Stimulated activated CD4-positive, alpha-beta T cell treated with anti-CD3 and anti-CD28 coated beads, TNF-alpha, amount 100 ng/mL, for 4 hours (primary cell): ENCODE measurements around the gene CTTNBP2NL.
A peak's percentile ranks its signal among the peaks of the same experiment; 100 is the strongest.

Experiments used
- DNase-seq, 3 experiments: peaks; one replicate each; pipeline ENCODE4 v3.0.0-alpha.2; 2020; ENCODE audit warnings: low read depth in 3 of 3

The CTTNBP2NL gene

DNA sequence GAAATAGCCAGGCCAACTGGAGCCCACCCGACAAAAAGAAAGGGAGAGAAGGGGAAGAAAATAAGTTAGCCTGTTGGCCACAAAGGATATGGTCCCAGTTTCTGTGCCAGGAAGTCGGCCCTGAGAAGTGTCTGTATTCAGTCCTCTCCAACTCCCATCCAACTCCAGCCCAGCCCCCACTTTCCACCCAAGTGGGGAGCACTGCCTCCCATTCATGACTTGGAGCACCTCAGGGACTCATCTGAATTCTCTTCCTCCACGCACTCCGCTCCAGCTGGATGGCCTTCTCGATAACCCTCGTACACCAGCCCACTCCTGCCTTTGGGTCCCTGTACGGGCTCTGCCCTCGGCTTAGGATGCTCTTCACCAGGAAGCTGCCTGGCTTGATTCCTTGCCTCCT lies 110.7 kb downstream of the CTTNBP2NL start:
- no peak for DNase-seq

DNA sequence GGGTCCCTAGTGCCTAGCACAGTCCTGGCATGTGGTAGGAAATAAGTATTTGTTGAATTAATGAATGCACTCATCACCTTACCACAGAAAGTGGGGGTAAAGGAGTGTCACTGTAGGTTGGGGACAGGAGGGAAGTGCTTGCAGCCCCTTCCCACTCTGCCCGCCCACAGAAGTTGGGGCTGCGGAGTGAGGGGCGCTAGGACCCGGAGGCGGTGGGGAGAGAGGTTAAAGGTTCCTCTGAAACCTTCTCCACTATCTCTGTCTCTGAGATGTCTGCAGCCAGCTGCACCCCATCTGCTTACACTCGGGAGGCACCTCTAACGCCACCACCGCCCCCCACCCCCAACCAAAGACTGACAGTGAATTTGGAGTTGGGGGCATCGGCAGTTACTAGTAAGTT lies 111.3 kb downstream of the CTTNBP2NL start:
- DNase-seq, result no peak

DNA sequence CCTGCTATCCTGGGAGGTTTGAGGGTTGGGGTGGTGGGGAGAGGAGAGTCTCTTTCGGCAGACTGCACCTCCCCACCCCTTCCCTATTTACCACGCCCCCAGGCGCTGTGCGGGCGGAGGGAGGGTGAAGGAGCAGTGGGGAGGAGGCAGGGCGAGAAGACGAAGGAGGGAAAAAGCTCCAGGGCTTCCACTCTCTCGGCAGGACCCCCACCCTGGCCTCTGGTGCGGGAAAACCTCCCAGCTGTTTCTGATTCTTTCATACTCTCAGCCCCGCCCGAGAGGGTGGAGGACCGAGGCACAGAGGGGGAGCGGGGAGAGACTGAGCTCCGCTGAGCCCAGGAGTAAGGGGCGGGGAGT lies 111.9 kb downstream of the CTTNBP2NL start:
- DNase-seq, result peak in 2 of 3 experiments; percentile 7 to 17

DNA sequence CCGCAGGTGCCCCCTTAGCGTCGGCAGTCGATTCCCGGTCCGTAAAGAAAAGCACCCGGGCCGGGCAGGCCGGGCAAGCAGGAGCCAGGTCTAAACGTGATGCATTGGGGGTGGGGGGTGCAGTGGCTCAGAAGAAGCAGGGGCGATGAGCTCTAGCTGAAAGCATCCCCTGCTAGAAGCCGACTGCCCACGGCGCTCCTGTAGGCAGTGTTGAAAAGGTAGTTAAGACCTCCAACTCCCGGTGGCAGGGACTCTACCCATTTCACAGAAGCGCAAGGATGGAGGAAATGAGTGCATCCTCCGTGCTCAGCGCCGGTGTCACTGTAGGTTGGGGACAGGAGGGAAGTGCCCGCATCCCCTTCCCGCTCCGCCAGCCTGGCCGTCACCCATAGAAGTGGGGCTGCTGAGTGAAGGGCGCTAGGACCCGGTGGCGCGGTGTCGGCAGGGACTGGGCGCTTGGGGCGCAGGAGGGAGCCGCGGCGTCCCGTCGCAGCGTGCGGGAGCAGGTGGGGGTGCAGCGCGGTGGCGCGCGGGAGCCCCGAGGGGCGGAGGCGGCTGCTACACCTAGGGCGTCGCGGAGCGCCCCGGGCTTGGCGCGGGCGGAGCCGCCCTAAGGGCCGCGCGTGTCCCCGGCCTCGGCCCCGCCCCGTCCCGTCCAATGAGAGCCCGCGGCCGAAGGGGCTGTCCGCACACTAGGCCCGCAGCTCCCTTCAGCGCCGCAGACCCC lies 112.4 kb downstream of the CTTNBP2NL start, which contains the start of gene WNT2B:
Gene WNT2B (plus strand): TSS at position 688 of the 727 bp plus-strand sequence. CDS start 298 bp downstream, outside the sequence.
- peak; percentile 17 to 29 (median 26) for DNase-seq

DNA sequence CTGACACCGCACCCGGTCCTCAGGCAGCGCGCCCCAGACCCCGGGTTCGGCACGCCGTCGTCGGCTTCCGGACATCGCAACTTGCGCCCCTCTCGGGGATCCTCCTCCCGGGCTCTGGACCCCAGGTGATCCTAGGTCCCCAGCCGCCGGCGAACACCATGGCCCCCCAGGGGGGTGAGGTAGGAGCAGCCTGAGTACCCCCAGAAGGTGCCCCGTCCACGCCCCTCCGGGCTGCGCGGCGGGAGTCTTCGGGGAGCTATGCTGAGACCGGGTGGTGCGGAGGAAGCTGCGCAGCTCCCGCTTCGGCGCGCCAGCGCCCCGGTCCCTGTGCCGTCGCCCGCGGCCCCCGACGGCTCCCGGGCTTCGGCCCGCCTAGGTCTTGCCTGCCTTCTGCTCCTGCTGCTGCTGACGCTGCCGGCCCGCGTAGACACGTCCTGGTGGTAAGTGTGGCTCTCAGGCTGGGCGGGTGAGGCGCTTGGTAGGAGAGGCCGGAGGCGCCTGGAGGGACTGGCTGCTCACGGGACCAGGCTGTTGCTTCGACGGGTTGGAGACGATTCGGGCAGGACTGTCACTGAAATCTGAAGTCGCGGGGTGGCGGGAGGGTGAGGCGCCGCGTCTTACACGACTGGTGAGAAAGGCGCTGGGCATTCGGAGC lies 113.1 kb downstream of the CTTNBP2NL start:
- peak in 1 of 3 experiments; percentile 12 for DNase-seq

DNA sequence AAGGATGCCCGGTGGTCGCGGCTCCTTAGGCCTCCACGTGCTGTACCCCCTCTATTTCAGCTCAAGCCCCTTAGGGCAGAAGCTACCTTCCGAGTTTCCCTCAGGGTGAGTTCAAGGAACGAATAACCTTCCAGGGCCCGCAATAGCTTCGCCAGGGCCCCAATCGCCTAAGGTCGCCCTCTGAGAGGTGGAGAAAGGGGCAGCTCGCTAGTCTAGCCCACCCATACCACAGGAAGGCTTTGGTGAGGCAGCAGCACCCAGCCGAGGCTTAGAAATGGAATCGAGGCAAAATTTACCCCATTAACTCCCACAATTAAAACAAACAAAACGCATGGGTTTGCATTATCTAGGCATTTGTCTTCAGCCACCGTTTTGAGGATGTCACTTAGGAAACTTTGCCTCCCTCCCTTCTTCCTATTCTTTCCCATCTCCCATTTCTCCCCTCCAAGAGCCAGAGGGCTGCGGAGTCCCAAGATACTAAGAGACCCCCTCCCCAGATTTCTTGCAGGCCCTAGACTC lies 113.7 kb downstream of the CTTNBP2NL start:
- DNase-seq, result no peak

DNA sequence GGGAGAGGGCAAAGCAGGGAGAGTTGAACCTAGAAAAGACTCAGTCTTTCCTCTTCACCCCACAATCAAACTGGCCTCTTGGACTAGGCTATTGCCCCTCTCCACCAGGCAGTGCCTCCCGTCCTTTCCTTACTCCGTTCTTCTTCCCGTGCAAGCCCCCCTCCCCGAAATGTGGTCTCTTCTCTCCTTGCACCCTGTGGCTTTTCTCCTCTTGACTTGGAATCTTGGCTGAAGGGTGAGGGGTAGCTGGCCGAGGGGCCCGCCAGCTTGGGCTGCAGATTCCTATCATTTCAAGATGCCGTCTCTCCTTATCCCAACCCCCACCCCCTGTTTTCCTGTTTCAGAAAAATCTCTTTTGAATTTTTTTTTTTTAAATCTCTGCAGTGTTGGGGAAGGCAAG lies 114.3 kb downstream of the CTTNBP2NL start:
- DNase-seq, result no peak
